PC-3 (cell line): ENCODE data around the gene MAST2.

Source experiments
- EZH2 ChIP-seq: fragments of 300-600 bp; sonication (generic); IDR thresholded peaks from one replicate; pipeline ENCODE4 v1.6.1; 2017; ENCODE audit warnings: antibody characterized with exemption, mild to moderate bottlenecking, low read length; ENCODE audit not compliant: unreplicated experiment
- EZH2phosphoT487 ChIP-seq: fragments of 300-600 bp; sonication (generic); IDR thresholded peaks from 2 replicates; pipeline ENCODE4 v1.6.1; 2018; ENCODE audit warnings: mild to moderate bottlenecking, antibody characterized with exemption, low read length, borderline replicate concordance
- TF ChIP-seq, protein P1 (sequence below): fragments of 300-600 bp; sonication (generic); conservative IDR thresholded peaks from 2 replicates; pipeline ENCODE4 v1.5.1; 2017; ENCODE audit warnings: antibody characterized with exemption, low read depth, mild to moderate bottlenecking, low read length

DNA sequence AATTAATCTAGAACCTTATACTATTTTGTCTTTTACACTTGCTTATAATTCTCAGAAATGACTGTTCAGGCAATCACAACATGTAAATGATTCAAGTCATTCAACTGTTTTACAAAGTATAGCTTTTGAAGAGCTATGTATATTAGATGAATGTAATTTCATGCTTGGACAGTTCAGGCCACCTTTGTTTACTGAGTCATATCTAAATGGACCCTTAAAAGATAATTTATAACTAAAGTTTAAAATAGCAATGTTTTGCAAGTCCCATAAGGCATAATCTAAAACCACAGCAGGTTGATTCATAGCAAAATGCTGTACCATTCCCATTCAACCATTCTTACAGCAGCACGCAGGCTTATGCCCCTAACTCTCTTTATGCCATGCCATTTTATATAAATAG, 264.2 kb downstream of the MAST2 start:
- TF ChIP-seq, protein P1, sequence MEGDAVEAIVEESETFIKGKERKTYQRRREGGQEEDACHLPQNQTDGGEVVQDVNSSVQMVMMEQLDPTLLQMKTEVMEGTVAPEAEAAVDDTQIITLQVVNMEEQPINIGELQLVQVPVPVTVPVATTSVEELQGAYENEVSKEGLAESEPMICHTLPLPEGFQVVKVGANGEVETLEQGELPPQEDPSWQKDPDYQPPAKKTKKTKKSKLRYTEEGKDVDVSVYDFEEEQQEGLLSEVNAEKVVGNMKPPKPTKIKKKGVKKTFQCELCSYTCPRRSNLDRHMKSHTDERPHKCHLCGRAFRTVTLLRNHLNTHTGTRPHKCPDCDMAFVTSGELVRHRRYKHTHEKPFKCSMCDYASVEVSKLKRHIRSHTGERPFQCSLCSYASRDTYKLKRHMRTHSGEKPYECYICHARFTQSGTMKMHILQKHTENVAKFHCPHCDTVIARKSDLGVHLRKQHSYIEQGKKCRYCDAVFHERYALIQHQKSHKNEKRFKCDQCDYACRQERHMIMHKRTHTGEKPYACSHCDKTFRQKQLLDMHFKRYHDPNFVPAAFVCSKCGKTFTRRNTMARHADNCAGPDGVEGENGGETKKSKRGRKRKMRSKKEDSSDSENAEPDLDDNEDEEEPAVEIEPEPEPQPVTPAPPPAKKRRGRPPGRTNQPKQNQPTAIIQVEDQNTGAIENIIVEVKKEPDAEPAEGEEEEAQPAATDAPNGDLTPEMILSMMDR, result no peak
- TF ChIP-seq EZH2 (no peak), EZH2phosphoT487 (no peak)
